K562 (cell line): ENCODE results near the gene ARHGAP25. TPM values are rescaled to one million over a fixed set of nuclear protein-coding genes. Genes with fewer than 3 reads are reported as not detected.

Source experiments
- ATAC-seq: fragments of 200-7000 bp; cut with Tn5 transposase; 3 replicates; pipeline ENCODE4 v1.9.1; 2020; ENCODE audit warnings: moderate library complexity
- BruUV-seq: library from RNA; stranded (reverse); fragments of 400-500 nt; replicated peaks from 2 replicates; lab custom pipeline; 2021; lab: Mats Ljungman, UMichigan
- CTCF ChIA-PET: fragments of 300-600 bp; formaldehyde crosslinking; extraction: SDS; loops from one replicate; lab custom pipeline; 2021; ENCODE audit warnings: low intra/inter-chr PET ratio; lab: Yijun Ruan, JAX
- POLR2A ChIA-PET: fragments of 300-600, 350-650 bp; sonication (Branson Sonifier 250); formaldehyde crosslinking; extraction: SDS; loops from one replicate; lab custom pipeline; 2021; ENCODE audit warnings: antibody characterized with exemption, inconsistent platforms; lab: Yijun Ruan, JAX
- DNase-seq, 4 experiments: peaks; one replicate each; pipeline versions ENCODE4 v3.0.0 to v3.0.0-alpha.2; 2011 to 2018; ENCODE audit warnings: low spot score in 3 of 4, mixed read lengths in 3 of 4; ENCODE audit errors: extremely low read depth in 1 of 4
- FAIRE-seq: peaks from 2 replicates; lab custom pipeline; 2011; peaks lifted over from hg19 to GRCh38; lab: Jason Lieb, UNC
- H2AFZ ChIP-seq: 2 replicates; pipeline ENCODE4 v1.6.0; 2011; ENCODE audit warnings: low read depth, low read length, control low read depth, inconsistent platforms
- H3K27ac ChIP-seq: fragments of 200-600 bp; 3 replicates; pipeline ENCODE4 v1.8.0; 2011; ENCODE audit warnings: low read depth, mild to moderate bottlenecking, control low read depth, inconsistent platforms, low read length, moderate library complexity, mixed read lengths; ENCODE audit errors: extremely low read depth
- H3K27me3 ChIP-seq, 2 experiments: fragments of 300-600 bp in 1 of 2; 2 replicates in 1 of 2; 3 replicates in 1 of 2; pipeline versions ENCODE4 v1.6.0 to v1.8.0; 2011; ENCODE audit warnings: inconsistent platforms in 2 of 2, low read length in 2 of 2, mild to moderate bottlenecking in 1 of 2, mixed read lengths in 1 of 2, moderate library complexity in 1 of 2; ENCODE audit not compliant: control insufficient read depth in 2 of 2, insufficient read depth in 2 of 2
- H3K36me3 ChIP-seq: fragments of 300-600 bp; 3 replicates; pipeline ENCODE4 v1.8.0; 2011; ENCODE audit warnings: mild to moderate bottlenecking, low read length, inconsistent platforms; ENCODE audit not compliant: control insufficient read depth, insufficient read depth
- H3K4me1 ChIP-seq, 2 experiments: fragments of 200-600 bp in 1 of 2; replicated peaks in 1 of 2; 2 replicates in 1 of 2; 3 replicates in 1 of 2; pipeline versions ENCODE4 v1.5.1 to v1.8.0; 2011; ENCODE audit warnings: inconsistent platforms in 2 of 2, low read length in 2 of 2, mild to moderate bottlenecking in 1 of 2, mixed read lengths in 1 of 2, moderate library complexity in 1 of 2; ENCODE audit not compliant: control insufficient read depth in 2 of 2, insufficient read depth in 2 of 2
- H3K4me2 ChIP-seq: 2 replicates; pipeline ENCODE4 v1.6.1; 2011; ENCODE audit warnings: low read length, control low read depth, inconsistent platforms, mixed read lengths; ENCODE audit not compliant: insufficient read depth
- H3K4me3 ChIP-seq: fragments of 200-600 bp; sonication (generic), shearing (Covaris generic); 2 replicates; pipeline ENCODE4 v1.5.1; 2016; ENCODE audit warnings: control low read depth, inconsistent platforms
- H3K79me2 ChIP-seq: fragments of 200-600 bp; 3 replicates; pipeline ENCODE4 v1.8.0; 2011; ENCODE audit warnings: low read length, inconsistent platforms; ENCODE audit not compliant: control insufficient read depth, insufficient read depth
- H3K9ac ChIP-seq, 2 experiments: 2 replicates each; pipeline versions ENCODE4 v1.6.0 to v1.6.1; 2011; ENCODE audit warnings: low read depth in 2 of 2, low read length in 2 of 2, control low read depth in 1 of 2, inconsistent platforms in 1 of 2, mild to moderate bottlenecking in 1 of 2, mixed read lengths in 1 of 2; ENCODE audit not compliant: insufficient read depth in 1 of 2
- H3K9me1 ChIP-seq: one replicate; pipeline ENCODE4 v1.6.0; 2011; ENCODE audit warnings: inconsistent platforms, mild to moderate bottlenecking, low read length, moderate library complexity; ENCODE audit not compliant: control insufficient read depth, insufficient read depth
- H3K9me3 ChIP-seq: replicated peaks from 2 replicates; pipeline ENCODE4 v1.5.1; 2011; ENCODE audit warnings: low read depth, low read length, inconsistent platforms; ENCODE audit not compliant: control insufficient read depth, insufficient read depth
- H4K20me1 ChIP-seq: replicated peaks from 2 replicates; pipeline ENCODE4 v1.6.1; 2011; ENCODE audit warnings: low read length, inconsistent platforms, mixed read lengths; ENCODE audit not compliant: control insufficient read depth, insufficient read depth
- EGR1 ChIP-seq: fragments of 450-650 bp; conservative IDR thresholded peaks from 2 replicates; pipeline ENCODE4 v1.6.1; 2017; ENCODE audit warnings: mild to moderate bottlenecking
- MAZ ChIP-seq, 2 experiments: fragments of 450-650 bp in 1 of 2; sonication (generic) in 1 of 2; formaldehyde crosslinking; IDR thresholded peaks in 1 of 2; conservative IDR thresholded peaks in 1 of 2; 2 replicates each; pipeline versions ENCODE4 v1.4.0 to v1.5.0; 2020; ENCODE audit warnings: mild to moderate bottlenecking in 1 of 2, missing genetic modification reagents in 1 of 2
- RAD51 ChIP-seq: fragments of 450-650 bp; IDR thresholded peaks from 2 replicates; pipeline ENCODE4 v1.7.1; 2016; ENCODE audit warnings: low read depth, mild to moderate bottlenecking, borderline replicate concordance
- SETDB1 ChIP-seq: IDR thresholded peaks from one replicate; pipeline ENCODE4 v1.6.1; 2012; ENCODE audit warnings: low read length, control low read depth, inconsistent platforms
- SRSF1 ChIP-seq: fragments of 200-400 bp; formaldehyde crosslinking; IDR thresholded peaks from 2 replicates; pipeline ENCODE4 v1.6.1; 2017; ENCODE audit warnings: mild to moderate bottlenecking, low read depth, low read length, moderate library complexity
- ZNF239 ChIP-seq: fragments of 250-450 bp; sonication (Bioruptor Pico); IDR thresholded peaks from 2 replicates; pipeline ENCODE4 v1.4.0; 2020; ENCODE audit warnings: mild to moderate bottlenecking
- ZNF354B ChIP-seq: fragments of 250-450 bp; sonication (Bioruptor Pico); IDR thresholded peaks from 2 replicates; pipeline ENCODE4 v1.4.0; 2020
- ZNF699 ChIP-seq: fragments of 250-450 bp; sonication (Bioruptor Pico); IDR thresholded peaks from 2 replicates; pipeline ENCODE4 v1.8.0; 2021; ENCODE audit warnings: mild to moderate bottlenecking, moderate library complexity; ENCODE audit not compliant: insufficient replicate concordance
- ZNF778 ChIP-seq: fragments of 450-650 bp; formaldehyde crosslinking; IDR thresholded peaks from 2 replicates; pipeline ENCODE4 v1.4.0; 2020; ENCODE audit warnings: mild to moderate bottlenecking, moderate library complexity
- WGBS: fragments of 100-300 bp; shearing (Covaris generic); methylation state at CpG from one replicate; pipeline ENCODE4 v1.1.6; 2016; ENCODE audit warnings: low coverage, mixed read lengths; ENCODE audit not compliant: insufficient coverage; ENCODE audit errors: missing lambda C conversion rate; 5-methylcytosine and 5-hydroxymethylcytosine counted together
- in situ Hi-C: fragments of 300-500 bp; cut with MboI; formaldehyde crosslinking; loops from 4 replicates; pipeline ENCODE4 v1.15.0; 2018; ENCODE audit warnings: inconsistent platforms, mixed read lengths
- intact Hi-C: fragments of 100-400 bp; cut with micrococcal nuclease; formaldehyde crosslinking; loops from 2 replicates; pipeline ENCODE4 v1.14.2; 2022
- polyA plus RNA-seq, 8 experiments: library from polyadenylated mRNA; depleted of rRNA in 4 of 8; stranded (reverse) in 5 of 8; unstranded in 3 of 8; fragments of >200 nt; fragmentation: Nextera tagmentation in 2 of 8; fragmentation: Illumina TruSeq in 1 of 8; extraction: Ambion mirVana in 2 of 8; extraction: Trizol in 1 of 8; gene quantifications; 2 replicates each; pipeline versions ENCODE4 v1.2.1 to v1.2.3, GENCODE V29; 2011 to 2014; ENCODE audit warnings: inconsistent platforms in 1 of 8, missing spikeins in 1 of 8
- total RNA-seq, 7 experiments: library from RNA; depleted of rRNA in 6 of 7; stranded (reverse); fragments of >200 nt in 6 of 7; fragmentation: Illumina TruSeq in 2 of 7; extraction: Trizol in 2 of 7; gene quantifications; 2 replicates each; pipeline versions ENCODE4 v1.2.1 to v1.2.3, GENCODE V29; 2011 to 2021; ENCODE audit warnings: low replicate concordance in 1 of 7
- TF ChIP-seq, protein P1 (sequence below): fragments of 450-650 bp; formaldehyde crosslinking; IDR thresholded peaks from 2 replicates; pipeline ENCODE4 v1.4.0; 2020; ENCODE audit warnings: mild to moderate bottlenecking, moderate library complexity
- TF ChIP-seq, protein P2 (sequence below): fragments of 450-650 bp; formaldehyde crosslinking; IDR thresholded peaks from 2 replicates; pipeline ENCODE4 v1.4.0; 2022; ENCODE audit warnings: missing genetic modification characterization

The ARHGAP25 gene
- total and polyA plus RNA-seq, 9 of the 15 experiments (the other 6 are each of a cell fraction or from before 2014, with no cell fraction given) = 4.9 to 14.8 (median 10.7) TPM

- intact Hi-C loops = no loop called here
- FAIRE-seq = no peak
These were observed 38.6 kb upstream of the ARHGAP25 start for GRCh38 chr2:68695971-68696370.

More at GRCh38 chr2:68695971-68696370, 38.6 kb upstream of the ARHGAP25 start:
- in situ Hi-C loops = no loop called here
- no peak for ATAC-seq
- no TSS peak for BruUV-seq
- Histone ChIP-seq H3K4me1 (no peaks in the 10 kb centered on the region), H3K36me3 (no peaks in the 10 kb centered on the region), H3K27ac (no peak overlapping the region), H3K9me1 (no peaks in the 10 kb centered on the region), H3K4me2 (no peak overlapping the region), H3K79me2 (no peaks in the 10 kb centered on the region)
- no peak for DNase-seq
- WGBS = 26% methylated on average over 4 of the region's 4 CpGs
- TF ChIP-seq SRSF1 (no peak), SETDB1 (no peak), EGR1 (no peak), ZNF354B (CRISPR knock-in tag) (no peak), ZNF239 (no peak), ZNF699 (CRISPR knock-in tag) (no peak), ZNF778 (CRISPR knock-in tag) (no peak), RAD51 (no peak), MAZ (CRISPR knock-in tag; conservative IDR thresholded peaks at IDR 0.05 in 1 of 2, IDR thresholded peaks at IDR 0.05 in 1 of 2) (no peak)
- TF ChIP-seq, protein P1, sequence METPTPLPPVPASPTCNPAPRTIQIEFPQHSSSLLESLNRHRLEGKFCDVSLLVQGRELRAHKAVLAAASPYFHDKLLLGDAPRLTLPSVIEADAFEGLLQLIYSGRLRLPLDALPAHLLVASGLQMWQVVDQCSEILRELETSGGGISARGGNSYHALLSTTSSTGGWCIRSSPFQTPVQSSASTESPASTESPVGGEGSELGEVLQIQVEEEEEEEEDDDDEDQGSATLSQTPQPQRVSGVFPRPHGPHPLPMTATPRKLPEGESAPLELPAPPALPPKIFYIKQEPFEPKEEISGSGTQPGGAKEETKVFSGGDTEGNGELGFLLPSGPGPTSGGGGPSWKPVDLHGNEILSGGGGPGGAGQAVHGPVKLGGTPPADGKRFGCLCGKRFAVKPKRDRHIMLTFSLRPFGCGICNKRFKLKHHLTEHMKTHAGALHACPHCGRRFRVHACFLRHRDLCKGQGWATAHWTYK (CRISPR knock-in tag) = no peak
- TF ChIP-seq, protein P2, sequence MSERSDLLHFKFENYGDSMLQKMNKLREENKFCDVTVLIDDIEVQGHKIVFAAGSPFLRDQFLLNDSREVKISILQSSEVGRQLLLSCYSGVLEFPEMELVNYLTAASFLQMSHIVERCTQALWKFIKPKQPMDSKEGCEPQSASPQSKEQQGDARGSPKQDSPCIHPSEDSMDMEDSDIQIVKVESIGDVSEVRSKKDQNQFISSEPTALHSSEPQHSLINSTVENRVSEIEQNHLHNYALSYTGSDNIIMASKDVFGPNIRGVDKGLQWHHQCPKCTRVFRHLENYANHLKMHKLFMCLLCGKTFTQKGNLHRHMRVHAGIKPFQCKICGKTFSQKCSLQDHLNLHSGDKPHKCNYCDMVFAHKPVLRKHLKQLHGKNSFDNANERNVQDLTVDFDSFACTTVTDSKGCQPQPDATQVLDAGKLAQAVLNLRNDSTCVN = no peak
- TF ChIP-seq, all 486 proteins: peak for 0
- ChIA-PET POLR2A (interaction anchor here (0.7 to 1.9 kb wide), 2 partner anchors 16 to 17 kb away, joined by 3 to 5 read pairs; no protein-coding TSS in a partner anchor), CTCF (no interaction called here)
- no peak overlapping the region for H3K9ac ChIP-seq
- no peaks in the 10 kb centered on the region for H3K27me3 ChIP-seq
- H3K9me3 ChIP-seq = no peaks in the 10 kb centered on the region
- H2AFZ ChIP-seq = no peak overlapping the region
- H4K20me1 ChIP-seq = no peaks in the 10 kb centered on the region
- no peak overlapping the region for H3K4me3 ChIP-seq
